Liver (tissue), 9 donors: ENCODE results near the gene FECH. TPM values are rescaled to one million over a fixed set of nuclear protein-coding genes. Genes with fewer than 3 reads are reported as not detected.
"Not testable (repeated sequence)": the region's sequence is repeated elsewhere in the genome, so short reads cannot be mapped to it uniquely, and the experiment has no call there.

Experiments
- DNase-seq: peaks from one replicate; pipeline ENCODE4 v3.0.0-alpha.2; 2017; ENCODE audit warnings: low spot score
- H3K27ac ChIP-seq, 2 donors: one replicate each; pipeline ENCODE4 v1.7.0; 2013; ENCODE audit warnings: inconsistent platforms in 2 of 2, low read length in 2 of 2, control low read depth in 1 of 2, low read depth in 1 of 2, mild to moderate bottlenecking in 1 of 2
- H3K27me3 ChIP-seq, 4 donors: one replicate each; pipeline versions ENCODE4 v1.6.1 to v1.7.0; 2013; ENCODE audit warnings: low read length in 3 of 4, inconsistent platforms in 1 of 4, mild to moderate bottlenecking in 1 of 4, moderate library complexity in 1 of 4; ENCODE audit not compliant: control insufficient read depth in 4 of 4, insufficient read depth in 4 of 4
- H3K36me3 ChIP-seq, 4 donors: one replicate each; pipeline versions ENCODE4 v1.6.1 to v1.7.0; 2013; ENCODE audit warnings: low read length in 3 of 4, mild to moderate bottlenecking in 3 of 4, low read depth in 1 of 4, moderate library complexity in 1 of 4; ENCODE audit not compliant: control insufficient read depth in 4 of 4, insufficient read depth in 3 of 4
- H3K4me1 ChIP-seq, 4 donors: one replicate each; pipeline versions ENCODE4 v1.6.1 to v1.7.0; 2013; ENCODE audit warnings: low read length in 3 of 4, mild to moderate bottlenecking in 3 of 4, moderate library complexity in 1 of 4; ENCODE audit not compliant: control insufficient read depth in 4 of 4, insufficient read depth in 4 of 4
- H3K4me3 ChIP-seq, 3 donors: one replicate each; pipeline versions ENCODE4 v1.6.1 to v1.7.0; 2013; ENCODE audit warnings: low read length in 3 of 3, control low read depth in 1 of 3, low read depth in 1 of 3, mild to moderate bottlenecking in 1 of 3
- H3K9ac ChIP-seq, 2 donors: one replicate each; pipeline ENCODE4 v1.7.0; 2013; ENCODE audit warnings: low read length in 2 of 2, mild to moderate bottlenecking in 2 of 2, moderate library complexity in 2 of 2, control low read depth in 1 of 2, low read depth in 1 of 2
- H3K9me3 ChIP-seq, 4 donors: one replicate each; pipeline versions ENCODE4 v1.6.1 to v1.7.0; 2013; ENCODE audit warnings: low read length in 3 of 4; ENCODE audit not compliant: control insufficient read depth in 4 of 4
- ATF3 ChIP-seq: IDR thresholded peaks from 2 replicates; pipeline ENCODE4 v1.6.1; 2016; ENCODE audit warnings: antibody characterized with exemption
- EGR1 ChIP-seq, 2 donors: IDR thresholded peaks; 2 replicates each; pipeline ENCODE4 v1.6.1; 2016 to 2018; ENCODE audit warnings: antibody characterized with exemption in 2 of 2, low read depth in 2 of 2
- FOXA1 ChIP-seq: IDR thresholded peaks from 2 replicates; pipeline ENCODE4 v1.6.1; 2016; ENCODE audit warnings: antibody characterized with exemption
- FOXA2 ChIP-seq: IDR thresholded peaks from 2 replicates; pipeline ENCODE4 v1.6.1; 2016; ENCODE audit warnings: antibody characterized with exemption
- HNF4A ChIP-seq, 2 donors: conservative IDR thresholded peaks; 2 replicates each; pipeline ENCODE4 v1.6.1; 2016; ENCODE audit warnings: antibody characterized with exemption in 2 of 2, mild to moderate bottlenecking in 2 of 2
- HNF4G ChIP-seq: IDR thresholded peaks from 2 replicates; pipeline ENCODE4 v1.6.1; 2016; ENCODE audit warnings: antibody characterized with exemption
- JUND ChIP-seq, 2 donors: IDR thresholded peaks; 2 replicates each; pipeline ENCODE4 v1.6.1; 2016; ENCODE audit warnings: antibody characterized with exemption in 2 of 2
- MAX ChIP-seq: IDR thresholded peaks from 2 replicates; pipeline ENCODE4 v1.6.1; 2016; ENCODE audit warnings: antibody characterized with exemption
- NR2F2 ChIP-seq: IDR thresholded peaks from 2 replicates; pipeline ENCODE4 v1.6.1; 2016; ENCODE audit warnings: antibody characterized with exemption
- RAD21 ChIP-seq, 2 donors: IDR thresholded peaks; 2 replicates each; pipeline ENCODE4 v1.6.1; 2016; ENCODE audit warnings: antibody characterized with exemption in 2 of 2, mild to moderate bottlenecking in 2 of 2
- REST ChIP-seq: IDR thresholded peaks from 2 replicates; pipeline ENCODE4 v1.6.1; 2016; ENCODE audit warnings: antibody characterized with exemption, mild to moderate bottlenecking
- RXRA ChIP-seq, 2 donors: IDR thresholded peaks; 2 replicates each; pipeline ENCODE4 v1.6.1; 2017 to 2018; ENCODE audit warnings: antibody characterized with exemption in 2 of 2, mild to moderate bottlenecking in 1 of 2
- SP1 ChIP-seq: IDR thresholded peaks from 2 replicates; pipeline ENCODE4 v1.6.1; 2018; ENCODE audit warnings: antibody characterized with exemption, mild to moderate bottlenecking
- TAF1 ChIP-seq: conservative IDR thresholded peaks from 2 replicates; pipeline ENCODE4 v1.6.1; 2016; ENCODE audit warnings: antibody characterized with exemption, mild to moderate bottlenecking
- YY1 ChIP-seq: IDR thresholded peaks from 2 replicates; pipeline ENCODE4 v1.6.1; 2016; ENCODE audit warnings: antibody characterized with exemption, mild to moderate bottlenecking
- WGBS: extraction: QIAGEN DNeasy Blood & Tissue Kit; methylation state at CpG from one replicate; pipeline ENCODE4 v1.1.7; 2013; 5-methylcytosine and 5-hydroxymethylcytosine counted together
- polyA plus RNA-seq, 2 donors: library from polyadenylated mRNA; stranded (reverse) in 1 of 2; unstranded in 1 of 2; fragments of 200-250 nt in 1 of 2; fragments of >200 nt in 1 of 2; fragmentation: Nextera tagmentation in 1 of 2; extraction: Ambion mirVana in 1 of 2; gene quantifications; one replicate each; pipeline versions ENCODE4 v1.2.1 to v1.2.3, GENCODE V29; 2013 to 2015
- total RNA-seq, 2 donors: library from RNA; depleted of rRNA; stranded (reverse); fragments of >200 nt; gene quantifications; one replicate each; pipeline ENCODE4 v1.2.3, GENCODE V29; 2014
- TF ChIP-seq, protein P1 (sequence below): fragments of 150-350 bp; IDR thresholded peaks from 2 replicates; pipeline ENCODE4 v1.5.1; 2017; ENCODE audit warnings: improper control_type of control experiment, low read depth, low read length; ENCODE audit not compliant: missing input control
- donor health status: healthy.
- donor health status: healthy.
- donor health status: healthy.
- donor health status: healthy.
- donor health status: healthy.

Gene FECH
- total and polyA plus RNA-seq, 4 donors, result 13.8 to 1,262 (median 42.1) TPM

DNA sequence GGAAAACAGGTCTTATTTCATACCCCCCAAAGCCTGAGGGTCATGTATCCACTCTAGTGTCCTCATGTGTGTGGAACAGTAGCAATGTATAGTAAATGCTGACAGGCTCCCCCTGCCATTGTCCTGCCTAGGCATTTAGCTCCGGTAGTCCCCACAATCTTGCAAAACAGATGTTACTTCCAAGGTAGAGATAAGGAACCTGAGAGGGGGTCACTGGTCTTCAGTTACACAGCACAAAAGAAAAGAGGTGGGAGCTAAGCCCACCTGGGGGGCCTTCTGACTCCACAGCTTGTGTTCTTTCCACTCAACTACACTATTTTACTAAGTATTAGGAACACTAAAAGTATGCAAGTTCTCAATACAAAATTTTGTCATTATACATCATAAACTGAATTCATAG is 17.4 kb upstream of the FECH start:
- Histone ChIP-seq H3K4me1 (no peaks in the 10 kb centered on the region), H3K36me3 (peaks cover 21 to 81% (median 68%) of the 10 kb centered on the region in 4 donors), H3K27ac (no peak overlapping the region), H3K4me3 (no peak overlapping the region), H3K27me3 (no peaks in the 10 kb centered on the region), H3K9ac (no peak overlapping the region), H3K9me3 (no peaks in the 10 kb centered on the region)
- 90% methylated on average over 1 of the region's 1 CpG for WGBS
- DNase-seq, result no peak
- TF ChIP-seq ATF3 (no peak), HNF4G (no peak), RXRA (IDR thresholded peaks at IDR 0.05) (no peak), FOXA1 (no peak), HNF4A (conservative IDR thresholded peaks at IDR 0.05) (no peak), JUND (IDR thresholded peaks at IDR 0.05) (no peak), NR2F2 (no peak), FOXA2 (no peak), SP1 (no peak), RAD21 (IDR thresholded peaks at IDR 0.05) (no peak)

- no peak for DNase-seq
- Histone ChIP-seq H3K27ac (no peak overlapping the region), H3K27me3 (no peaks in the 10 kb centered on the region), H3K9me3 (no peaks in the 10 kb centered on the region), H3K9ac (no peak overlapping the region), H3K4me1 (no peaks in the 10 kb centered on the region), H3K36me3 (peaks cover 1 to 11% (median 6%) of the 10 kb centered on the region in 4 donors), H3K4me3 (no peak overlapping the region)
- TF ChIP-seq SP1 (no peak), HNF4A (conservative IDR thresholded peaks at IDR 0.05) (no peak), EGR1 (IDR thresholded peaks at IDR 0.05; ENCODE audit: low read depth in 2 of 2) (no peak), HNF4G (no peak), YY1 (no peak), MAX (no peak), NR2F2 (no peak), TAF1 (no peak), FOXA1 (no peak), RXRA (IDR thresholded peaks at IDR 0.05) (no peak), FOXA2 (no peak), ATF3 (no peak)
Observed at GRCh38 chr18:57595347-57595746, 8.8 kb upstream of the FECH start.

DNA sequence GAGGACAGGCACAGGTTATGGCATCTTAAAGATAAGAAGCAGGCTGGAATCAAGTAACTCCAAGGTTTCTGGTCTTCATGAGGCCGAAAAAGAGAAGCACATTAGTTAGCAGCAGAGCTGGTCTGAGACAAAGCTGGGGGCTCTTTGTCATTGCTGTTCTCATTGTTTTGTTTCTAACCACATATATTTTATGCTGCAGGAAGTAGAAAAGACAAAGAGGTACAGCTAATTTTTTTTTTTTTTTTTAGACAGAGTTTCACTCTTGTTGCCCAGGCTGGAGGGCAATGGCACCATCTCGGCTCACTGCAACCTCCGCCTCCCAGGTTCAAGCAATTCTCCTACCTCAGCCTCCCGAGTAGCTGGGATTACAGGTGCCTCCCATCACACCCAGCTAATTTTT is 6.2 kb upstream of the FECH start:
- 90% methylated on average over 4 of the region's 4 CpGs for WGBS
- H3K27me3 ChIP-seq, H3K9me3 ChIP-seq, H3K4me1 ChIP-seq, H3K4me3 ChIP-seq, H3K27ac ChIP-seq, DNase-seq, H3K36me3 ChIP-seq, H3K9ac ChIP-seq: not testable (repeated sequence)

DNA sequence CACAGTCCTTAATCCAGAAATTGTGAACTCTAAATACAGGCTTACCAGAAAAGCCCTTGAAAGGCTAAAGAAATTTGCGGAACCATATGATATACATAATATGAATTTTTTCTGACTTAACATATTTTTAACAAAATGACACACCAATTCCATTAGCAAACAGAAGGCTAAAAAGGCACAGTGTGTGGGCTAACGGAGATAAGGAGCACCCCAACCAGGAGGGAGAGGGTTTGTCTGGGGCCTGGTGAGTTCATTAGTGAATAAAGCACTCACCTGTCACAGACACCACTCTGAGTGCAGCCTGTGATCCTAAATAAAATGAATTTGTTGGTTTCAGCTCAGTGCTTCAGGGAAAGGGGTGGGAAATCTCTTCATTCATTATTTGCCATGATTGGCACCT is 2.7 kb upstream of the FECH start:
- Histone ChIP-seq H3K9ac (no peak overlapping the region), H3K4me3 (no peak overlapping the region), H3K27ac (no peak overlapping the region), H3K27me3 (no peaks in the 10 kb centered on the region), H3K36me3 (no peaks in the 10 kb centered on the region), H3K4me1 (peaks cover 0 to 14% (median 13%) of the 10 kb centered on the region in 4 donors), H3K9me3 (no peaks in the 10 kb centered on the region)
- WGBS, result 92% methylated on average over 2 of the region's 2 CpGs
- no peak for DNase-seq
- TF ChIP-seq HNF4A (conservative IDR thresholded peaks at IDR 0.05) (no peak), NR2F2 (no peak), EGR1 (IDR thresholded peaks at IDR 0.05; ENCODE audit: low read depth in 2 of 2) (no peak), YY1 (no peak), TAF1 (no peak), FOXA1 (no peak), JUND (IDR thresholded peaks at IDR 0.05) (no peak), REST (no peak), FOXA2 (no peak)
- TF ChIP-seq, protein P1, sequence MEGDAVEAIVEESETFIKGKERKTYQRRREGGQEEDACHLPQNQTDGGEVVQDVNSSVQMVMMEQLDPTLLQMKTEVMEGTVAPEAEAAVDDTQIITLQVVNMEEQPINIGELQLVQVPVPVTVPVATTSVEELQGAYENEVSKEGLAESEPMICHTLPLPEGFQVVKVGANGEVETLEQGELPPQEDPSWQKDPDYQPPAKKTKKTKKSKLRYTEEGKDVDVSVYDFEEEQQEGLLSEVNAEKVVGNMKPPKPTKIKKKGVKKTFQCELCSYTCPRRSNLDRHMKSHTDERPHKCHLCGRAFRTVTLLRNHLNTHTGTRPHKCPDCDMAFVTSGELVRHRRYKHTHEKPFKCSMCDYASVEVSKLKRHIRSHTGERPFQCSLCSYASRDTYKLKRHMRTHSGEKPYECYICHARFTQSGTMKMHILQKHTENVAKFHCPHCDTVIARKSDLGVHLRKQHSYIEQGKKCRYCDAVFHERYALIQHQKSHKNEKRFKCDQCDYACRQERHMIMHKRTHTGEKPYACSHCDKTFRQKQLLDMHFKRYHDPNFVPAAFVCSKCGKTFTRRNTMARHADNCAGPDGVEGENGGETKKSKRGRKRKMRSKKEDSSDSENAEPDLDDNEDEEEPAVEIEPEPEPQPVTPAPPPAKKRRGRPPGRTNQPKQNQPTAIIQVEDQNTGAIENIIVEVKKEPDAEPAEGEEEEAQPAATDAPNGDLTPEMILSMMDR, result no peak
